OCI-LY3 (cell line): ENCODE results near the gene DRGX.

Experiments
- CTCF ChIP-seq: fragments of 200-600, 300-600 bp; sonication (generic); IDR thresholded peaks from 2 replicates; pipeline ENCODE4 v1.5.1; 2014; ENCODE audit warnings: antibody characterized with exemption, low read length, low read depth
- EZH2phosphoT487 ChIP-seq: fragments of 200-600 bp; shearing (Covaris generic); IDR thresholded peaks from 2 replicates; pipeline ENCODE4 v1.6.1; 2018; ENCODE audit warnings: antibody characterized with exemption, mixed run types, low read depth

- TF ChIP-seq CTCF (no peak), EZH2phosphoT487 (no peak)
Observed at GRCh38 chr10:49409755-49410154, 13.9 kb upstream of the DRGX start.
